B cell (primary cell): ENCODE measurements around the gene DNAH8. TPM values are rescaled to one million over a fixed set of nuclear protein-coding genes. Genes with fewer than 3 reads are reported as not detected.

Experiments used
- ATAC-seq: fragments of 200-7000 bp; cut with Tn5 transposase; one replicate; pipeline ENCODE4 v1.10.0; 2021; ENCODE audit warnings: low read depth, mild to moderate bottlenecking, moderate number of reproducible peaks, moderate library complexity
- CTCF ChIA-PET: fragments of 350-600 bp; sonication (Branson Sonifier 250); formaldehyde crosslinking; loops from one replicate; lab custom pipeline; 2021; ENCODE audit warnings: antibody characterized with exemption, inconsistent platforms; lab: Charles Lee
- POLR2A ChIA-PET: fragments of 350-600 bp; sonication (Branson Sonifier 250); formaldehyde crosslinking; loops from one replicate; lab custom pipeline; 2021; ENCODE audit warnings: antibody characterized with exemption; lab: Charles Lee
- DNase-seq: peaks from one replicate; pipeline ENCODE4 v3.0.0; 2013
- H2AFZ ChIP-seq: 2 replicates; pipeline ENCODE4 v1.6.1; 2012; ENCODE audit warnings: mild to moderate bottlenecking, low read depth, low read length; ENCODE audit not compliant: insufficient read depth, poor library complexity, severe bottlenecking
- H3K27ac ChIP-seq, 2 donors: 1 replicate in 1 of 2; 2 replicates in 1 of 2; pipeline ENCODE4 v1.5.1; 2012 to 2013; ENCODE audit warnings: low read length in 2 of 2, mild to moderate bottlenecking in 2 of 2, moderate library complexity in 1 of 2
- H3K27me3 ChIP-seq, 4 experiments: fragments of 200-600 bp in 1 of 4; sonication (generic) in 1 of 4; replicated peaks in 1 of 4; 1 replicate in 2 of 4; 2 replicates in 2 of 4; pipeline versions ENCODE4 v1.6.1 to v1.7.0; 2013 to 2016; ENCODE audit warnings: low read length in 3 of 4, mild to moderate bottlenecking in 2 of 4, mixed read lengths in 1 of 4, moderate library complexity in 1 of 4; ENCODE audit not compliant: insufficient read depth in 4 of 4, control insufficient read depth in 3 of 4; ENCODE audit errors: control extremely low read depth in 1 of 4
- H3K36me3 ChIP-seq, 2 experiments: replicated peaks in 1 of 2; 1 replicate in 1 of 2; 2 replicates in 1 of 2; pipeline versions ENCODE4 v1.6.1 to v1.7.1; 2013; ENCODE audit warnings: low read length in 1 of 2; ENCODE audit not compliant: insufficient read depth in 2 of 2, control insufficient read depth in 1 of 2; ENCODE audit errors: control extremely low read depth in 1 of 2, extremely low read depth in 1 of 2
- H3K4me1 ChIP-seq, 2 donors: fragments of 200-600 bp in 1 of 2; sonication (generic) in 1 of 2; 1 replicate in 1 of 2; 2 replicates in 1 of 2; pipeline versions ENCODE4 v1.5.1 to v1.6.1; 2013 to 2017; ENCODE audit warnings: low read length in 2 of 2; ENCODE audit not compliant: control insufficient read depth in 2 of 2, insufficient read depth in 2 of 2
- H3K4me2 ChIP-seq: replicated peaks from 2 replicates; pipeline ENCODE3; 2012; ENCODE audit warnings: mild to moderate bottlenecking, low read depth, low read length; ENCODE audit not compliant: poor library complexity, severe bottlenecking
- H3K4me3 ChIP-seq, 5 experiments: fragments of 200-600 bp in 1 of 5; sonication (generic) in 1 of 5; 1 replicate in 3 of 5; 2 replicates in 2 of 5; pipeline versions ENCODE4 v1.5.1 to v1.7.0; 2011 to 2016; ENCODE audit warnings: low read length in 4 of 5, mild to moderate bottlenecking in 4 of 5, low read depth in 2 of 5, control low read depth in 1 of 5, moderate library complexity in 1 of 5; ENCODE audit not compliant: insufficient read depth in 1 of 5; ENCODE audit errors: control extremely low read depth in 1 of 5, extremely low read depth in 1 of 5
- H3K79me2 ChIP-seq: fragments of 200-600 bp; sonication (generic); one replicate; pipeline ENCODE4 v1.6.0; 2016; ENCODE audit warnings: low read length; ENCODE audit not compliant: control insufficient read depth, insufficient read depth
- H3K9ac ChIP-seq: fragments of 200-600 bp; sonication (generic); 2 replicates; pipeline ENCODE4 v1.6.1; 2017; ENCODE audit warnings: mild to moderate bottlenecking, low read length, moderate library complexity
- H3K9me3 ChIP-seq, 3 donors: one replicate each; pipeline versions ENCODE4 v1.6.1 to v1.7.1; 2013; ENCODE audit warnings: low read length in 2 of 3; ENCODE audit not compliant: control insufficient read depth in 2 of 3, insufficient read depth in 1 of 3; ENCODE audit errors: control extremely low read depth in 1 of 3
- H4K20me1 ChIP-seq: 2 replicates; pipeline ENCODE4 v1.6.0; 2012; ENCODE audit warnings: mild to moderate bottlenecking, low read length; ENCODE audit not compliant: insufficient read depth, control insufficient read depth, poor library complexity, severe bottlenecking
- H3K27ac Mint-ChIP-seq: one replicate; pipeline ENCODE4 v1.8.0; 2021; ENCODE audit warnings: mixed read lengths
- H3K27me3 Mint-ChIP-seq: one replicate; pipeline ENCODE4 v1.8.0; 2021; ENCODE audit warnings: mixed read lengths
- H3K4me1 Mint-ChIP-seq: one replicate; pipeline ENCODE4 v1.8.0; 2021; ENCODE audit warnings: mixed read lengths
- H3K4me3 Mint-ChIP-seq: one replicate; pipeline ENCODE4 v1.8.0; 2021; ENCODE audit warnings: mixed read lengths
- H3K9me3 Mint-ChIP-seq: one replicate; pipeline ENCODE4 v1.8.0; 2022; ENCODE audit warnings: mixed read lengths; ENCODE audit not compliant: insufficient read depth
- CTCF ChIP-seq: fragments of 200-600 bp; IDR thresholded peaks from one replicate; pipeline ENCODE4 v1.8.0; 2022; ENCODE audit warnings: antibody characterized with exemption, mild to moderate bottlenecking
- EZH2 ChIP-seq: IDR thresholded peaks from 2 replicates; pipeline ENCODE4 v1.6.1; 2012; ENCODE audit warnings: borderline replicate concordance, low read depth, mild to moderate bottlenecking, moderate library complexity, low read length; ENCODE audit not compliant: insufficient read depth, poor library complexity, severe bottlenecking
- WGBS: methylation state at CpG from one replicate; pipeline ENCODE4 v1.1.5; 2013; ENCODE audit warnings: missing lambda C conversion rate; ENCODE audit not compliant: insufficient coverage; 5-methylcytosine and 5-hydroxymethylcytosine counted together
- intact Hi-C: fragments of 100-400 bp; cut with micrococcal nuclease; formaldehyde crosslinking; loops from one replicate; pipeline ENCODE4 v1.10.0; 2022
- polyA plus RNA-seq: library from polyadenylated mRNA; depleted of rRNA; stranded (reverse); fragments of >200 nt; gene quantifications from 2 replicates; pipeline ENCODE4 v1.2.3, GENCODE V29; 2012
- total RNA-seq, 2 donors: library from RNA; stranded (reverse); fragments of 120-200 nt in 1 of 2; gene quantifications; 1 replicate in 1 of 2; 2 replicates in 1 of 2; pipeline versions ENCODE4 v1.2.3 to v1.2.4, GENCODE V29; 2013 to 2022

DNAH8 gene
- total and polyA plus RNA-seq, 2 donors (not counting 1 experiment from before 2014, with no cell fraction given): 0.69 to 1.1 TPM

GRCh38 chr6:39073471-39074355 lies 358.6 kb downstream of the DNAH8 start:
- TF ChIP-seq CTCF (no peak), EZH2 (no peak)
- Mint-ChIP-seq H3K9me3 (no peaks in the 10 kb centered on the region), H3K27ac (no peak overlapping the region), H3K27me3 (peaks cover 16% of the 10 kb centered on the region), H3K4me3 (no peak overlapping the region), H3K4me1 (no peaks in the 10 kb centered on the region)
- ChIA-PET CTCF (no interaction called here), POLR2A (no interaction called here)
- no peak overlapping the region for H2AFZ ChIP-seq
- H3K4me3 ChIP-seq: no peak overlapping the region
- 98% methylated on average over 15 of the region's 17 CpGs for WGBS
- H4K20me1 ChIP-seq: no peaks in the 10 kb centered on the region
- H3K27ac ChIP-seq: no peak overlapping the region
- ATAC-seq: no peak
- no peaks in the 10 kb centered on the region for H3K9me3 ChIP-seq
- no peaks in the 10 kb centered on the region for H3K36me3 ChIP-seq
- no peak overlapping the region for H3K9ac ChIP-seq
- peaks cover 0 to 3% (median 0%) of the 10 kb centered on the region in 4 experiments for H3K27me3 ChIP-seq
- no peak overlapping the region for H3K4me2 ChIP-seq
- no peak for DNase-seq
- no peaks in the 10 kb centered on the region for H3K79me2 ChIP-seq
- no peaks in the 10 kb centered on the region for H3K4me1 ChIP-seq
- intact Hi-C loops: no loop called here

- H3K27me3 ChIP-seq: peaks cover 0 to 3% (median 0%) of the 10 kb centered on the region in 4 experiments
- no peaks in the 10 kb centered on the region for H3K4me1 ChIP-seq
- ChIA-PET CTCF (no interaction called here), POLR2A (no interaction called here)
- H3K9me3 ChIP-seq: no peaks in the 10 kb centered on the region
- WGBS: 81% methylated on average over 8 of the region's 9 CpGs
- H3K4me3 Mint-ChIP-seq: no peak overlapping the region
- no peak for TF ChIP-seq CTCF
- TF ChIP-seq EZH2: no peak
- H3K4me3 ChIP-seq: no peak overlapping the region
- ATAC-seq (no peak), DNase-seq (no peak)
- H3K27me3 Mint-ChIP-seq: peaks cover 11% of the 10 kb centered on the region
- no peaks in the 10 kb centered on the region for H3K9me3 Mint-ChIP-seq
- H3K36me3 ChIP-seq: no peaks in the 10 kb centered on the region
- H2AFZ ChIP-seq: no peak overlapping the region
- no peak overlapping the region for H3K4me2 ChIP-seq
- H3K27ac ChIP-seq: no peak overlapping the region
- intact Hi-C loops: no loop called here
- no peak overlapping the region for H3K9ac ChIP-seq
- H4K20me1 ChIP-seq: no peaks in the 10 kb centered on the region
- H3K4me1 Mint-ChIP-seq: no peaks in the 10 kb centered on the region
- H3K79me2 ChIP-seq: no peaks in the 10 kb centered on the region
- H3K27ac Mint-ChIP-seq: no peak overlapping the region
Measured at GRCh38 chr6:39074486-39074885, 359.4 kb downstream of the DNAH8 start.
